HG03442 (cell line): ENCODE data around the gene SLC41A2.
"Not testable (repeated sequence)": the region's sequence is repeated elsewhere in the genome, so short reads cannot be mapped to it uniquely, and the experiment has no call there.

Experiments used
- ATAC-seq: cut with Tn5 transposase; IDR thresholded peaks from one replicate; pipeline ENCODE4 v1.9.1; 2021; ENCODE audit warnings: mild to moderate bottlenecking, moderate library complexity; ENCODE audit not compliant: unreplicated experiment

SLC41A2 gene

GRCh38 chr12:104958001-104958804 is at the start of gene SLC41A2:
TSS of gene SLC41A2 (minus strand) at chr12:104958290. CDS start at chr12:104928527, 29,763 bp downstream.
- peak; percentile 67 for ATAC-seq

GRCh38 chr12:105001476-105001875 is 43.4 kb upstream of the SLC41A2 start:
- ATAC-seq: no peak

- no peak for ATAC-seq
These were observed 41.2 kb upstream of the SLC41A2 start for GRCh38 chr12:104999347-104999685.

GRCh38 chr12:104998423-104999346 is 40.6 kb upstream of the SLC41A2 start:
- no peak for ATAC-seq

- ATAC-seq: no peak
These were observed 39.5 kb upstream of the SLC41A2 start for GRCh38 chr12:104997541-104997940.

- no peak for ATAC-seq
These were observed 36.2 kb upstream of the SLC41A2 start for GRCh38 chr12:104994336-104994735.

GRCh38 chr12:104991565-104992128 is 33.6 kb upstream of the SLC41A2 start:
- no peak for ATAC-seq

GRCh38 chr12:104990950-104991349 is 32.9 kb upstream of the SLC41A2 start:
- no peak for ATAC-seq

- ATAC-seq: peak; percentile 94
These were observed 28.2 kb upstream of the SLC41A2 start, which contains the start of gene NOPCHAP1 for GRCh38 chr12:104986022-104986941. TSS of gene NOPCHAP1 (plus strand) at chr12:104986316. CDS start at chr12:104986353, 37 bp downstream.

- no peak for ATAC-seq
These were observed 27.1 kb upstream of the SLC41A2 start for GRCh38 chr12:104985206-104985605.

GRCh38 chr12:104977688-104978087 is 19.6 kb upstream of the SLC41A2 start:
- ATAC-seq: not testable (repeated sequence)

- no peak for ATAC-seq
These were observed 18.6 kb upstream of the SLC41A2 start for GRCh38 chr12:104976703-104977102.

GRCh38 chr12:104975587-104976343 is 17.7 kb upstream of the SLC41A2 start:
- no peak for ATAC-seq

- ATAC-seq: peak; percentile 98
These were observed 16.7 kb upstream of the SLC41A2 start for GRCh38 chr12:104974626-104975290.

GRCh38 chr12:104973250-104973649 is 15.2 kb upstream of the SLC41A2 start:
- no peak for ATAC-seq

- ATAC-seq: no peak
These were observed 13.2 kb upstream of the SLC41A2 start for GRCh38 chr12:104971306-104971705.

- ATAC-seq: no peak
These were observed 11.3 kb upstream of the SLC41A2 start for GRCh38 chr12:104969343-104969742.

GRCh38 chr12:104966677-104967076 is 8.6 kb upstream of the SLC41A2 start:
- ATAC-seq: peak; percentile 86

- ATAC-seq: no peak
These were observed 6.7 kb upstream of the SLC41A2 start for GRCh38 chr12:104964856-104965205.
